Glutamatergic neuron (in vitro differentiated cells): ENCODE measurements around the gene SCAP. TPM values are rescaled to one million over a fixed set of nuclear protein-coding genes. Genes with fewer than 3 reads are reported as not detected.
A peak's percentile ranks its signal among the peaks of the same experiment; 100 is the strongest.

Source experiments
- DNase-seq: peaks from one replicate; pipeline ENCODE4 v3.0.0; 2022
- H3K27ac Mint-ChIP-seq: one replicate; pipeline ENCODE4 v1.8.0; 2020; ENCODE audit warnings: mild to moderate bottlenecking, mixed read lengths, inconsistent platforms; ENCODE audit not compliant: unreplicated experiment
- H3K27me3 Mint-ChIP-seq: one replicate; pipeline ENCODE4 v1.8.0; 2020; ENCODE audit warnings: mild to moderate bottlenecking, moderate library complexity, mixed read lengths, inconsistent platforms; ENCODE audit not compliant: unreplicated experiment
- H3K36me3 Mint-ChIP-seq: one replicate; pipeline ENCODE4 v1.8.0; 2020; ENCODE audit warnings: mild to moderate bottlenecking, mixed read lengths, inconsistent platforms; ENCODE audit not compliant: unreplicated experiment
- H3K4me1 Mint-ChIP-seq: one replicate; pipeline ENCODE4 v1.8.0; 2020; ENCODE audit warnings: mild to moderate bottlenecking, low read depth, mixed read lengths, inconsistent platforms; ENCODE audit not compliant: unreplicated experiment
- H3K4me3 Mint-ChIP-seq: one replicate; pipeline ENCODE4 v1.8.0; 2020; ENCODE audit warnings: mild to moderate bottlenecking, mixed read lengths, inconsistent platforms; ENCODE audit not compliant: unreplicated experiment
- H3K9me3 Mint-ChIP-seq: one replicate; pipeline ENCODE4 v1.8.0; 2020; ENCODE audit warnings: mild to moderate bottlenecking, moderate library complexity, mixed read lengths, inconsistent platforms; ENCODE audit not compliant: unreplicated experiment
- CTCF ChIP-seq: fragments of 200-600 bp; sonication (generic); IDR thresholded peaks from one replicate; pipeline ENCODE4 v1.5.0; 2021; ENCODE audit not compliant: partially characterized antibody, unreplicated experiment
- total RNA-seq: library from RNA; stranded (reverse); fragmentation: NEBNext Ultra II Directional; extraction: Animal tissue kit (Norgen Biotek cat#: 25700); gene quantifications from one replicate; pipeline ENCODE4 v1.2.1, GENCODE V29; 2021; ENCODE audit not compliant: unreplicated experiment

SCAP gene
- total RNA-seq, 1 donor from 2014 or later, result 82.7 TPM

DNA sequence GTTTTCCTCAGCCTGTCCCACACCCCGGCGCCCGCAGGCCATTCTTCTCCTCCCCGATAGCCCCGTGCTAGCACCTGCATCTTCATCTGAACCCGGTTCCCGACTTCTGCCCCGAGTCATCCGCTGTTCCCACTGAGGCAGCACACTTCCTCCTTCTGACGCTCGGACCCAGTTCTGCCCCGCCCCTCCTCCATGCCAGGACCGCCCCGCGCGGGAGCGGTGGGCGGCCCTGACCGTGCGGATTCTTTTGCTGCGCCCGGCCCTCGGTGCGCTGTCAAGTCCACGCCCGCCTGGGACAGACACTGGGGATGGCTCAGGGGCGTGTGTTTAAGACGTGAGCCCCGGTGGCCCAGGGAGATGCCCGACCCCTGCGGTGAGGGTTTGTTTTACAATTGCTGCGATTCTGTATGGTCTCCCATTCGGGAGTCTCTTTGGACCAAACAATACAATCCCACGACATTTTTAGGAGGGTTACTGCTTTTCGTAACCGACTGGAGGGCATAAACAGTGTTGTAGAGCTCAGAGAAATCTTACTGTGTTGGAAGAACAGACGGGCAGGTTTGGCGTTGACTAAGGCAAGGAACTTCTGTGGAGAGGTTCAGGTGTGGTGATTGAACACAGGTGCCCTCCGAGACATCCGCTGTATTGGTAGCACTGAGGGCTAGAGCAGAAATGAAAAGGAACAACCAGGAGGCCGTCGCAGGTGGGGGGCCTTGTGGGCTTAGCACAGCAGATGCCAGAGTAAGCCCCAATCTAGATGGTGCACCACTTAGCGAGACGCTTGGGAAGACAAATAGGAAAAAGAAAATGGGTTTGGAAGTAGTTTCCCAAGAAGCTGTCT lies 94.2 kb downstream of the SCAP start:
- peak; percentile 90 for DNase-seq
- peak overlapping the region; percentile 87 for H3K27ac Mint-ChIP-seq
- H3K4me3 Mint-ChIP-seq, result peak overlapping the region; percentile 100
- peaks cover 24% of the 10 kb centered on the region for H3K4me1 Mint-ChIP-seq
- H3K27me3 Mint-ChIP-seq, result peaks cover 5% of the 10 kb centered on the region
- H3K36me3 Mint-ChIP-seq, result no peaks in the 10 kb centered on the region
- TF ChIP-seq CTCF, result no peak
- H3K9me3 Mint-ChIP-seq, result peaks cover 7% of the 10 kb centered on the region

DNA sequence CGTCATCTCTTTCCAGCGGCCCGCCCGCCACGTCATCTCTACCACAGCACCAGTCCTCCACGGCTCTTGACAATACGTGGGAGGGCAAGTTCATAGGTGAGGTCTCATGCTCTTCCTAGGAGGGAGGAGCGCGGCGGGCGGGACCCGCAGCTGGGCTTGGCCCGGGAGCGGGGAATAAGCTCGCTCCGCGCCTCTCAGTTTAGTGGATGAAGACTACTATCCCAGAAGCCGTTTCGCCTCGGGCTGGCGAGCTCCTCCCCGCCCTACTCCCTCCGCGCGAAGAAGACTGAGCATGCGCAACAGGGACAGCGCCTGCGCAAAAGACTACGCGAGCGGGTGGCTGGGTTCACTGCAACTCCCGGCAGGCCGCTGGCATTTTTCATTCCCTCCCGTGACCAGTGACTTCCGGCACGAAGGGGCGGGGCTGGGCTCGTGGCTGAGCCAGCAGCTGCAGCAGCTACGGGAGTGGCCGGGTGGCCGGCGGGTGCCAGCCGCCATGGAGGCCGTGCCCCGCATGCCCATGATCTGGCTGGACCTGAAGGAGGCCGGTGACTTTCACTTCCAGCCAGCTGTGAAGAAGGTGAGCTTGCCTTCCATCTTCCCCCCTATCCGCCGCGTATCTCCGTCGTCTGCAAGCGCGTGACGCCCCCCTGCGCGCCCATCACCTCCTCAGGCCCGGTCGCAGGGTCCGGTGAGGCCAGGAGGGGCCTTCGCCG lies 95.0 kb downstream of the SCAP start, which contains the start of gene PTPN23:
Gene PTPN23, plus strand, starts transcription at position 421 of the 716 bp plus-strand sequence. Its CDS starts 76 bp downstream, at position 497.
- DNase-seq, result peak; percentile 99
- H3K27me3 Mint-ChIP-seq, result peaks cover 4% of the 10 kb centered on the region
- no peaks in the 10 kb centered on the region for H3K36me3 Mint-ChIP-seq
- H3K9me3 Mint-ChIP-seq, result peaks cover 7% of the 10 kb centered on the region
- H3K4me3 Mint-ChIP-seq, result peak within 1 kb of the TSS; percentile 100
- peak within 1 kb of the TSS; percentile 99 for H3K27ac Mint-ChIP-seq
- peaks cover 22% of the 10 kb centered on the region for H3K4me1 Mint-ChIP-seq
- TF ChIP-seq CTCF, result no peak

DNA sequence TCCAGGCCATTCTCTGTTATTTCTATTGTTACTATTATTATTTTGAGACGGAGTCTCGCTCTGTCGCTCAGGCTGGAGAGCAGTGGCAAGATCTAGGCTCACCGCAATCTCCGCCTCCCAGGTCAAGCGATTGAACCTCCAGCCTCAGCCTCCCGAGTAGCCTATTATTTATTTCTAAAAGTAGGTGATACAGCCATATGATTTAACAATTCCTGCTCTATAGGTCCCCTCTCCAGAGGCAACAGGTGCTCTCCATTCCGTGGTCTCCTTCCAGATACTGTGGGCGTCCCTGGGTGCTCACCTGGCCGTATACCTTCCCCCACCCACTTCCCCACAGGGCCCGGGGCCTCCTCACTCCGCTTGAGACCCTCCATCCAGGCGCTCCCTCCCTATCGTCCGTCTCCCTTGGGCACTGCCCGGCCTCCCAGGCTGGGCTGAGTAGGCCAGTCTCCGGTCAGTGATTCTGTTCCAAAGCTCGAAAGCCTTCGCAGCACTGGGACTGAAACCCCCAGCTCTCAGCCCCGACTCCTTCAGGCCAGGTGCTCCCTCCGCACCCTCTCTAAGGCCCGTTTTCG lies 95.6 kb downstream of the SCAP start:
- Mint-ChIP-seq H3K27me3 (peaks cover 2% of the 10 kb centered on the region), H3K4me1 (peaks cover 20% of the 10 kb centered on the region), H3K27ac (peak overlapping the region; percentile 99), H3K9me3 (peaks cover 7% of the 10 kb centered on the region), H3K4me3 (peak overlapping the region; percentile 100), H3K36me3 (no peaks in the 10 kb centered on the region)
- no peak for DNase-seq
- TF ChIP-seq CTCF, result no peak

DNA sequence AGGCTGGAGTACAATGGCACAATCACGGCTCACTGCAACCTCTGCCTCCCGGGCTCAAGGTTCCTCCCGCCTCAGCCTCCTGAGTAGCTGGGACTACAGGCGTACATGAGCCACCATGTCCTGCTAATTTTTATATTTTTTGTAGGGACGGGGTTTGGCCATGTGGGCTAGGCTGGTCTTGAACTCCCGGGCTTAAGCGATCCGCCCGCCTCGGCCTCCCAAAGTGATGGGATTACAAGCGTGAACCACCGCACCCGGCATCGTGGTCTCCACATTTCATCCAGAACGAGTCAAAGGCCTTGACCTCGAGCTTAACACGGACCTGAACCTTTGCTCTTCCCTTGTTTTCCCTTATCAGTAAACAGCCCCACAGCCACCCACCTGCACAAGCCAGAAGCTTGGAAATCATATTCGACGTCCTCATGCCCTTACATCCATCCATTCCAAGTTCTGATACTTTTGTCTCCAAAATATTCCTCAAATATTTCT lies 96.3 kb downstream of the SCAP start:
- no peaks in the 10 kb centered on the region for H3K36me3 Mint-ChIP-seq
- peaks cover 7% of the 10 kb centered on the region for H3K9me3 Mint-ChIP-seq
- DNase-seq, result no peak
- peak overlapping the region; percentile 99 for H3K27ac Mint-ChIP-seq
- H3K4me3 Mint-ChIP-seq, result peak overlapping the region; percentile 100
- peaks cover 2% of the 10 kb centered on the region for H3K27me3 Mint-ChIP-seq
- no peak for TF ChIP-seq CTCF
- H3K4me1 Mint-ChIP-seq, result peaks cover 19% of the 10 kb centered on the region
